ENCODE results near the gene NPAS3. TPM values are rescaled to one million over a fixed set of nuclear protein-coding genes. Genes with fewer than 3 reads are reported as not detected.

The NPAS3 gene
- total and polyA plus RNA-seq, 2 donors (not counting 3 experiments of a cell fraction or from before 2014, with no cell fraction given): 0.10 to 0.13 TPM

GRCh38 chr14:33556382-33557121 lies 617.9 kb downstream of the NPAS3 start:
- TF ChIP-seq GATA2 (IDR thresholded peaks at IDR 0.05; ENCODE audit: insufficient read depth, insufficient read length, low read depth, low read length): no peak
- no peak for TF ChIP-seq JUN (IDR thresholded peaks at IDR 0.05; ENCODE audit: borderline replicate concordance, insufficient read depth, insufficient read length, low read depth)
- no peak for TF ChIP-seq POLR2A (IDR thresholded peaks at IDR 0.05; ENCODE audit: low read depth, low read length)
- no peak for TF ChIP-seq EZH2 (IDR thresholded peaks at IDR 0.05; ENCODE audit: borderline replicate concordance, low read depth, low read length, severe bottlenecking)
- TF ChIP-seq POLR2AphosphoS5 (IDR thresholded peaks at IDR 0.05; ENCODE audit: insufficient read depth, low read depth, low read length): no peak
- TF ChIP-seq MAX (IDR thresholded peaks at IDR 0.05; ENCODE audit: insufficient read depth, insufficient read length): no peak
- no peak for TF ChIP-seq MYC (IDR thresholded peaks at IDR 0.05; ENCODE audit: low read depth, low read length)
- no peak for TF ChIP-seq FOS (IDR thresholded peaks at IDR 0.05; ENCODE audit: borderline replicate concordance, insufficient read depth, low read length)
- no peak for TF ChIP-seq CTCF (IDR thresholded peaks at IDR 0.05; ENCODE audit: extremely low read depth in 1 of 2, insufficient read depth in 1 of 2, low read depth in 1 of 2, low read length in 2 of 2)
- no peaks in the 10 kb centered on the region for H3K9me3 ChIP-seq (replicated peaks; ENCODE audit: control insufficient read depth, insufficient read depth, low read length)
- H3K27me3 ChIP-seq (ENCODE audit: control insufficient read depth in 2 of 2, insufficient read depth in 2 of 2, low read length in 2 of 2): no peaks in the 10 kb centered on the region
- dilution Hi-C loops (cut with MboI; ENCODE audit: extremely low pct_ligation_motif_present, low sequenced_read_pairs) (no loop called here), intact Hi-C loops (cut with micrococcal nuclease) (loop anchor here (2.0 kb wide), 1 partner anchor 16 kb away; no protein-coding TSS in a partner anchor)
- peaks cover 14% of the 10 kb centered on the region for H3K4me1 ChIP-seq (ENCODE audit: control insufficient read depth, extremely low read depth, insufficient read depth, low read length)
- no peaks in the 10 kb centered on the region for H3K9me1 ChIP-seq (replicated peaks; ENCODE audit: control insufficient read depth, extremely low read depth, insufficient read depth, low read length)
- H3K4me2 ChIP-seq (ENCODE audit: insufficient read depth, low read length): no peak overlapping the region
- DNase-seq (ENCODE audit: low read depth, low spot score) (peak; percentile 37), FAIRE-seq (peak; percentile 62)
- peak overlapping the region; percentile 43 for H3K27ac ChIP-seq (ENCODE audit: insufficient read depth, low read depth, low read length)
- no peak overlapping the region for H3K9ac ChIP-seq (replicated peaks; ENCODE audit: extremely low read depth, insufficient read depth, low read length)
- ChIA-PET CTCF (interaction anchor here (0.8 kb wide), 1 partner anchor 236 kb away, joined by 3 read pairs; no protein-coding TSS in a partner anchor), POLR2A (interaction anchor here (0.6 kb wide), 1 partner anchor 40 kb away, joined by 3 read pairs; no protein-coding TSS in a partner anchor)
- no peak overlapping the region for H2AFZ ChIP-seq (ENCODE audit: low read depth, low read length)
- H3K36me3 ChIP-seq (ENCODE audit: control insufficient read depth in 2 of 2, extremely low read depth in 1 of 2, insufficient read depth in 2 of 2, low read length in 2 of 2): no peaks in the 10 kb centered on the region
- no peaks in the 10 kb centered on the region for H3K79me2 ChIP-seq (ENCODE audit: control insufficient read depth, insufficient read depth, low read length)
- no peak overlapping the region for H3K4me3 ChIP-seq (replicated peaks in 1 of 3; ENCODE audit: insufficient read depth in 1 of 3, low read depth in 1 of 3, low read length in 3 of 3)
- BruUV-seq (replicated peaks): TSS peak; percentile 19
- no peaks in the 10 kb centered on the region for H4K20me1 ChIP-seq (replicated peaks; ENCODE audit: control insufficient read depth, extremely low read depth, insufficient read depth, low read length)

Data from endothelial cell of umbilical vein (primary cell).